ENCODE data around the gene PHF5A.

PHF5A gene

GRCh38 chr22:41431656-41432055 is 36.8 kb downstream of the PHF5A start:
- CTCF ChIA-PET: interaction anchor here (0.6 kb wide), 1 partner anchor 43 kb away, joined by 10 read pairs; no protein-coding TSS in a partner anchor
- DNase-seq (ENCODE audit: low spot score): no peak
- POLR2A ChIA-PET (ENCODE audit: low non-redundant PET): no interaction called here
- H3K27ac ChIP-seq: no peak overlapping the region
- TF ChIP-seq, protein P1, sequence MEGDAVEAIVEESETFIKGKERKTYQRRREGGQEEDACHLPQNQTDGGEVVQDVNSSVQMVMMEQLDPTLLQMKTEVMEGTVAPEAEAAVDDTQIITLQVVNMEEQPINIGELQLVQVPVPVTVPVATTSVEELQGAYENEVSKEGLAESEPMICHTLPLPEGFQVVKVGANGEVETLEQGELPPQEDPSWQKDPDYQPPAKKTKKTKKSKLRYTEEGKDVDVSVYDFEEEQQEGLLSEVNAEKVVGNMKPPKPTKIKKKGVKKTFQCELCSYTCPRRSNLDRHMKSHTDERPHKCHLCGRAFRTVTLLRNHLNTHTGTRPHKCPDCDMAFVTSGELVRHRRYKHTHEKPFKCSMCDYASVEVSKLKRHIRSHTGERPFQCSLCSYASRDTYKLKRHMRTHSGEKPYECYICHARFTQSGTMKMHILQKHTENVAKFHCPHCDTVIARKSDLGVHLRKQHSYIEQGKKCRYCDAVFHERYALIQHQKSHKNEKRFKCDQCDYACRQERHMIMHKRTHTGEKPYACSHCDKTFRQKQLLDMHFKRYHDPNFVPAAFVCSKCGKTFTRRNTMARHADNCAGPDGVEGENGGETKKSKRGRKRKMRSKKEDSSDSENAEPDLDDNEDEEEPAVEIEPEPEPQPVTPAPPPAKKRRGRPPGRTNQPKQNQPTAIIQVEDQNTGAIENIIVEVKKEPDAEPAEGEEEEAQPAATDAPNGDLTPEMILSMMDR (conservative IDR thresholded peaks at IDR 0.05; ENCODE audit: low read depth): no peak

DNA sequence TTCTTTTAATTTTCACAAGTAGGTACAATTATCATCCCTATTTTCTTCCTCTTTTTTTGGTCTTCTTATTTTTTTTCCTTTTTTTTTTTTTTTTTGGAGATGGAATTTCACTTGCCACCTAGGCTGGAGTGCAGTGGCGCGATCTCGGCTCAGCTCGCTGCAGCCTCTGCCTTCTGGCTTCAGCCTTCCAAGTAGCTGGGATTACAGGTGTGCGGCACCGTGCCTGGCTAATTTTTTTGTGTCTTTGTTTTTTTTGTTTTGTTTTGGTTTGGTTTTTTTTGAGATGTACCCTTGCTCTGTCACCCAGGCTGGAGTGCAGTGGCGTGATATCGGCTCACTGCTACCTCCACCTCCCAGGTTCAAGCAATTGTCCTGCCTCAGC is 38.5 kb downstream of the PHF5A start:
- no peak for DNase-seq (ENCODE audit: low spot score)
- TF ChIP-seq, protein P1 (conservative IDR thresholded peaks at IDR 0.05; ENCODE audit: low read depth): no peak
- peak overlapping the region; percentile 44; the same call in 1 of the 2 replicates for H3K27ac ChIP-seq
- ChIA-PET CTCF (no interaction called here), POLR2A (ENCODE audit: low non-redundant PET) (no interaction called here)

DNA sequence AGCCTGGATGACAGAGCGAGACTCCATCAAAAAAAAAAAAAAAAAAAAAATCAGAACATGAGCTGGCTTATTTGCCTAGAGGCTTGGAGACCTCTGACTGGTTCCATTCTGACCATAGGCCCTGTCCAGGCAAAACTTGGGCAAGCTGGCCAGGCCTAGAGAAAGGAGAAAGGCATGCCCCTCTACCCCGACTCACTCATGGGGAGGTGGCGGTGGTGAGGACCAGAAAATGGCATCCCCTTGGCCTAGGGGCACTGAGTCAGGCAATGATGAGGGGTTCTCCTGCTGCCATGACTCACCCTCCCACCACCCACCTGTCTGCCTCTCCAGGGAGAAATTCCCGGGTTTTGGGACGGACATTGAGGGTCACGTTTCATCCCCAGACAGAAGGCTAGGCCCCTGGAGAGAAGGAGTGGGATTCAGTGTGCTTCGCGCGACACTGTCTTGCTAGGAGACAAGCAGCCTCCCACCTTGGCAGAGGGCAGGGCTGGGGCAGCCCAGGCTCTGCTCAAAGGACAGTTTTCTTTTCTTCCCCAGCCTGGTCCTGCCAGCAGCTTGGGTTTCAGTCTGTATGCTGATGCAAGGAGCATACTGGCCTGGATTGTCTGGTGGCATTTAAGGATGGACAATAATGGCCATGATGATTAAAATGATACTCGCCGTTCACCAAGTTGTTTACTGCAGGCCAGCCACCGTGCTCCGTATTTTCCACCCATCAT is 39.1 kb downstream of the PHF5A start:
- no peak for DNase-seq (ENCODE audit: low spot score)
- CTCF ChIA-PET: interaction anchor here (1.5 kb wide), 1 partner anchor 25 kb away, joined by 5 read pairs; no protein-coding TSS in a partner anchor
- POLR2A ChIA-PET (ENCODE audit: low non-redundant PET): no interaction called here
- peak overlapping the region; percentile 44; the same call in 1 of the 2 replicates for H3K27ac ChIP-seq
- TF ChIP-seq, protein P1 (conservative IDR thresholded peaks at IDR 0.05; ENCODE audit: low read depth): no peak

- peak overlapping the region; percentile 17; the same call in 1 of the 2 replicates for H3K27ac ChIP-seq
- DNase-seq (ENCODE audit: low spot score): no peak
- ChIA-PET CTCF (interaction anchor here (0.7 kb wide), 1 partner anchor 92 kb away, joined by 5 read pairs; no protein-coding TSS in a partner anchor), POLR2A (ENCODE audit: low non-redundant PET) (no interaction called here)
- TF ChIP-seq, protein P1 (conservative IDR thresholded peaks at IDR 0.05; ENCODE audit: low read depth): no peak
Observed at GRCh38 chr22:41425660-41426365, 42.7 kb downstream of the PHF5A start.

DNA sequence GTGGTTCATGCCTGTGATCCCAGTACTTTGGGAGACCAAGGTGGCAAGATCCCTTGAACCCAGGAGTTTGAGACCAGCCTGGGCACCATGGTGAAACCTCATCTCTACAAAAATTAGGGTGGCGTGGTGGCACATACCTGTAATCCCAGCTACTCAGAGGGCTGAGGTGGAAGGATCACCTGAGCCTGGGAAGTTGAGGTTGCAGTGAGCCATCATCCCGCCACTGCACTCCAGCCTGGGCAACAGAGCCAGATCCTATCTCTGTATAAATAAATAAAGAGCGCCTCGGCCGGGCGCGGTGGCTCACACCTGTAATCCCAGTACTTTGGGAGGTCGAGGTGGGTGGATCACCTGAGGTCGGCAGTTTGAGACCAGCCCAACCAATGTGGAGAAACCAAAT is 49.8 kb downstream of the PHF5A start:
- ChIA-PET POLR2A (ENCODE audit: low non-redundant PET) (no interaction called here), CTCF (interaction anchor here (1.1 kb wide), 1 partner anchor 15 kb away, joined by 3 read pairs; no protein-coding TSS in a partner anchor)
- no peak for DNase-seq (ENCODE audit: low spot score)
- TF ChIP-seq, protein P1 (conservative IDR thresholded peaks at IDR 0.05; ENCODE audit: low read depth): no peak
- peak overlapping the region; percentile 72 for H3K27ac ChIP-seq

- peak overlapping the region; percentile 72 for H3K27ac ChIP-seq
- TF ChIP-seq, protein P1 (conservative IDR thresholded peaks at IDR 0.05; ENCODE audit: low read depth): no peak
- ChIA-PET POLR2A (ENCODE audit: low non-redundant PET) (no interaction called here), CTCF (interaction anchor here (1.1 kb wide), 1 partner anchor 14 kb away, joined by 3 read pairs; no protein-coding TSS in a partner anchor)
- no peak for DNase-seq (ENCODE audit: low spot score)
Observed at GRCh38 chr22:41417622-41418390, 50.7 kb downstream of the PHF5A start.

All from RWPE1 (cell line).